Posterior vena cava (tissue), 2 donors: ENCODE measurements around the gene RBM39. TPM values are rescaled to one million over a fixed set of nuclear protein-coding genes. Genes with fewer than 3 reads are reported as not detected.
"Not testable (repeated sequence)": the region's sequence is repeated elsewhere in the genome, so short reads cannot be mapped to it uniquely, and the experiment has no call there.

Experiments
- DNase-seq: peaks from one replicate; pipeline ENCODE4 v3.0.0-alpha.2; 2020; ENCODE audit warnings: low spot score
- intact Hi-C, 2 donors: fragments of 100-400 bp; cut with DNase I; formaldehyde crosslinking; loops; one replicate each; pipeline versions ENCODE4 v1.14.1 to v1.14.2; 2022 to 2023
- total RNA-seq, 2 donors: library from RNA; stranded (reverse); fragmentation: NEBNext Ultra II Directional; extraction: Animal tissue kit (Norgen Biotek cat#: 25700); gene quantifications; one replicate each; pipeline ENCODE4 v1.2.1, GENCODE V29; 2021
- donor health status: DM: yes; HTN: yes; CAD: no.
- donor health status: DM: yes; HTN: yes; CAD: no.

Gene RBM39
- total RNA-seq, 2 donors from 2014 or later = 210 to 217 TPM

DNA sequence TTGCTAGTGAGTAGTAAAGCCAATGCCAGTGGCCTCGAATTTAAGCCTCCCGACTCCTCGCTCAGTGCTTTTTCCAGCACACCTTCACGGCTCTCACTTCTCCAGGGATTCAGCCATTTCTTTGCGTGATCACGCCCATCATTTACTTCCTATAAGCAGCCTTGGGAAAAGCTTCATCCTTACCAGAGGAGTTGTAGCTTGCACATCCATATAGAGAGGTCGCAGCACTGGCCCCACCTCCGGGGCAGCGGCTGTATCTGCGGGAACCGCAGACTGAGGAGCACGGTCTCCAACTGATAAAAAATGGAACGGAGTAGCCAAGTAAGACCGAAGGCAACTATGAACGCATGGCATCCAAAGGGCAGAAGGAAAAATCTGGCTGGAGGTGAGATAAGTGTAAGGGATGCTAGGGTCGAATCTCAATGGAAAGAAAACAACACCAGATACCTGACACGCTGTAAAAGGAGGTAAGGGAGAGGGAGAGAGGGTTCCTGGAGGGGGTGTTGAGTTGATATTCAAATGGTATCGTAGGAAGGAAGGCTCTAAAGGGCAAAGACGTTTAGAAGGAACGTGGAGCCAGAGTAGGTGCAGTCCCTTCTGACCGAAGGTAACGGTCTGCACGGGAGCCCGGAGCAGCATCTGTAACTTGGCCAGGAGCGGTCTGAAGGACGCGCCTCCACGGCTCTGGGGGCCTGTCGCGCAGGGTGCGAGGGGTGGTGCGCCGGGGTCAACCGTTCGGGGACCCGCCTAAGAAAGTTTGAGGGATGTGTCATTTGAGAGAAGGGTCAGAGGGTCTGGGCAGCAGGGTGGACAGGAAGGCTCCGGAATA, 43.5 kb downstream of the RBM39 start:
- DNase-seq = peak; percentile 47
- intact Hi-C loops = loop anchor here in 1 of 2 donors (10.0 kb wide), 1 partner anchor 224 kb away; no protein-coding TSS in a partner anchor

DNA sequence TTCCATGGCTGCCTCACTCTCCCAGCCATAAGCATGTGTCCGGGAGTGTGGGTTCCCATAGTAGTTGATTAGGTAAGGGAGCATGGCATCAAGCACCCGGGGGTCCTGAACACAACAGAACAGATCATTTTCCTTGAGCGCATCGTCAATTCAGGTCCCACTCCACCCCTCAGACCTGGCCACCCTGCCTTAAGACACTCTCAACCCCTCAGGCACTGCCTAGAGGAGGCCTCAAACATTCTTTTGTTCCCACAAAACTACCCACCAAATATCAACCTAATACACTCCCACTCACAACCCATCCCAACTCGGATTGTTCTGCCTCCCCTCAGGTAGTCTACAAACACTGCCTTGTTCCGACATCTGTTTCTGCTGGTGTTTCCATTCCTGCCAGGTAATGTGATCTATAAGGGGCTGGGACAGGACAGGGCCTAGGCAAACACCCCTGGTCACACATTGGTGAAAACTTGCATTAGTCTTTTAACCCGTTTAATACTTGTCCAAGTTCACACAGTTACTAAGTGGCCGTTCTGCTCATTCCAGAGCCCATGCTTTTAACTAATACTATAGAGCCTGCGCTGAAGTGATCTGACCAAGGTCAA, 44.3 kb downstream of the RBM39 start:
- intact Hi-C loops = loop anchor here in 1 of 2 donors (10.0 kb wide), 1 partner anchor 223 kb away; no protein-coding TSS in a partner anchor
- DNase-seq = peak; percentile 18

DNA sequence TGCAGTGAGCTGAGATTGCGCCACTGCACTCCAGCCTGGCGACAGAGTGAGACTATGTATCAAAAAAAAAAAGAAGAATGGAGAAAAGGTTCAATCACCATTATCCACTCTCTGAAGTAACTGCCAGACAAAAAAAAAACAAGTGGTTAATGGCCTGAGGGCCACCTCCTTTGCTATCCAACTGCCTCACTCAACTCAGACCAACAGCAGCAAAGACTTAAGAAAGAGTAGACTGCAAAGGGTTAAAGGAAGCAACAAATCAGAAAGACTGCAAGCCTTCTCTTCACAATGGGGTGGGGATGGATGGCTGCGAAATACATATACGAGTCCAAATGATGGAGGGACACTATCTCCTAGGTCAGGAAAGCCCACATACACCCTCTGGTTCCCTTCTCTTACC, 46.1 kb downstream of the RBM39 start:
- intact Hi-C loops = loop anchor here in 1 of 2 donors (10.0 kb wide), 1 partner anchor 221 kb away; no protein-coding TSS in a partner anchor
- no peak for DNase-seq

DNA sequence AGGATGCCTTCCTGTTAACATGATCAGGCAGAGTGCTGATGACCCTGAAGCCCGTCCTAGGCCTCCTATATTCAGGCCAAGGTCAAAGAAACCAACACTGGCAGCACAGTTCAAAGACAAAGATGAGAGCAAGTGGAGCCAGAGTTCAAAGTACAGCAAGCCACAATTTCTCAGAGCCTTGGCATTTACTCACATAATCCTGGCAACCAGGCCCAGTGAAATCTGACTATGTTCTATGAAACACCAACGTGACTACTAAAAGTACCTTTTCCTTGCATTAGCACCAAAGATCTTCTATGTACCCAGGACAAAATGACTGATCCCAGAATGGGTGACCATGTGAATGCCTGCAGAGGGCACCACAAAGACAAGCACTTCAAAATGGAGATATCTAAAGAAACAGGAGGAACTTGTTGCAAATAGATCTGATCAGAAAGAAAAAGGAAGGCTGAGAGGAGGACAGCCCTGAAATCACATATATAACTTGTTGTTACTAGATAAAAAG, 46.8 kb downstream of the RBM39 start:
- intact Hi-C loops = loop anchor here in 1 of 2 donors (10.0 kb wide), 1 partner anchor 220 kb away; no protein-coding TSS in a partner anchor
- DNase-seq = no peak

DNA sequence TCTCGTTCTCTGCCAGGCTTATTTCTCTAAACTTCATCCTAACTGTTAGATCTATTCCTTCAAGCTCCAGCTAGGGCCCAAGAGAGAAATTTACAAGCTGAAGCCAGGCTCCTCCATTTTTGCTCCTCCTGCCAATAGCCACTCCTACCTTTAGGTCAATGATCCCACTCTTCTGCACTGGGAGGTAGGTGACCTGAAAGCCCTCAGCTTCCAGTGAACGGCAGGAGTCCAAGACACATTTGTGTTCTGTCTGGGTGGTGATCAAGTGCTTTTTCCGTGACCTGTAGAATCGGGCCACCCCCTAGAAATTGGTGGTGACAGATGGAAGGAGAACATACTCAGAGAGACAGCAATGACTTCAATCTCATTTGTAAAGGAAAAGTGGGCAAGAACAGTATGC, 51.8 kb downstream of the RBM39 start:
- no peak for DNase-seq
- intact Hi-C loops = loop anchor here in 1 of 2 donors (10.0 kb wide), 1 partner anchor 215 kb away; no protein-coding TSS in a partner anchor

DNA sequence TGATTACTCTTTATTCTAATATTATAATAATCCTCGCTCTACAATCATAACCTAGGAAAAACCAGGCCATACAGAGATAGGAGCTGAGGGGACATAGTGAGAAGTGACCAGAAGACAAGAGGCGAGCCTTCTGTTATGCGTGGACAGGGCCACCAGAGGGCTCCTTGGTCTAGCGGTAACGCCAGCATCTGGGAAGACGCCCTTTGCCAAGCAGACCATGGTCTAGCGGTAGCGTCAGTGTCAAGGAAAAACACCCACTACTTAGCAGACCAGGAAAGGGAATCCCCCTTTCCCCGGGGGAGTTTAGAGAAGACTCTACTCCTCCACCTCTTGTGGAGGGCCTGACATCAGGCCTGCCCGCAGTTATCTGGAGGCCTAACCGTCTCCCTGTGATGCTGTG, 55.2 kb downstream of the RBM39 start:
- intact Hi-C loops = not testable (repeated sequence)
- DNase-seq = peak; percentile 25

DNA sequence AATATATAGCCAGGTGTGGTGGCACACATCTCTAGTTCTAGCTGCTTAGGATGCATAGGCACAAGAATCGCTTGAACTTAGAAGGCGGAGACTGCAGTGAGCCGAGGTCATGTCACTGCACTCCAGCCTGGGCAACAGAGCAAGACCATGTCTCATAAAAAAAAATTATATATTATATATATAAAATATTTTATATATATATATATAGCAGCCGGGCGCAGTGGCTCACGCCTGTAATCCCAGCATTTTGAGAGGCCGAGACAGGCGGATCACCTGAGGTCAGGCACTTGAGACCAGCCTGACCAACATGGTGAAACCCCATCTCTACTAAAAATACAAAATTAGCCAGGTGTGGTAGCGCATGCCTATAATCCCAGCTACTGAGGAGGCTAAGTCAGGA, 56.7 kb downstream of the RBM39 start:
- peak; percentile 35 for DNase-seq
- intact Hi-C loops = not testable (repeated sequence)

DNA sequence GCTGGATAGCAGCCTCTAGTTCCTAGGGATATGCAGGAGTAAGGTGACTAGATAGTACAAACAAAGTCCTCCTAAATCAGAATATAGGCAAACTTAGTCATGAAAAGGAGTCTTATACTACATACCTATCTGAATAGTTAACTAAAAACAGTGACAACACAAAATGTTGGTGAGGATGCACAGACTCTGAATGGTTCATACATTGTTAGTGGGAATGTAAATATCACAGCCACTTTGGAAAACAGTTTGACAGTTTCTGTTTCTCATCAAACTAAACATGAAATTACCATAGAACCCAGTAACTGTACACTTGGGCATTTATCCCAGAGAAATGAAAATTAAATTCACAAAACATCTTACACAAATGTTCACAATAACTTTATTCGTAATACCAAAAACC, 60.1 kb downstream of the RBM39 start:
- no peak for DNase-seq
- intact Hi-C loops = no loop called here

DNA sequence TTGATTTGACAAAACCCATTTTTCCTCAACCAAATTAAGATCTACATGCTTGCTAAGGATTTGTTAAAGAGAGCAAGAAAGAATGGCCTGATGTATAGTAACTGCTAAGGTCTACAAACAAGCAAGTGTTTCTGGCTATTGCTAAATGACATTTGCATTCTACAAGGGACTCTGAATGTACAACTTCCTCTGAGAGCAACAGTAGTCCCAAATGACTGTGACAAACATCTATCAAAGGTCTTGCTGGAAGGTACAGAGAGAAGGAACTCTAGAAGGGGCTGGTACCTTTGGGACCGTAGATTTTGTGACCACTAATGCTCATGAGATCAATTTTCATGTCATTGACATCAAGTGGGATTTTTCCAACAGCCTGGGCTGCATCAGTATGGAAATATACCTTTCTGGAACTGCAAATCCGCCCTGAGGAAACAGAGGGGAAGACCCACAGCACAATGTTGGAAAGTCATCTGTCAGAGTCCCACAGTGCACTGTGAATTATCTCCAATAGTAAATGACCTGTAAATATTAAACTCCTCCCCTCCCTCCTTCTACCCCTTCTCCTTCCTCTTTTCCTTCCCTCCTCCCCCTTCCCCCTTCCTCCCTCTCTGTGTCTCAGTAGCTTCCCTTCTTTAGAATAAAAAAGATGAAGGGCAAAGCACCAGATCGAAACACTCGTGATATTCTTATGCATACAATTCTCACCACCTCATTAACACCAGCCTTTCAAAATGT, 61.4 kb downstream of the RBM39 start:
- no peak for DNase-seq

DNA sequence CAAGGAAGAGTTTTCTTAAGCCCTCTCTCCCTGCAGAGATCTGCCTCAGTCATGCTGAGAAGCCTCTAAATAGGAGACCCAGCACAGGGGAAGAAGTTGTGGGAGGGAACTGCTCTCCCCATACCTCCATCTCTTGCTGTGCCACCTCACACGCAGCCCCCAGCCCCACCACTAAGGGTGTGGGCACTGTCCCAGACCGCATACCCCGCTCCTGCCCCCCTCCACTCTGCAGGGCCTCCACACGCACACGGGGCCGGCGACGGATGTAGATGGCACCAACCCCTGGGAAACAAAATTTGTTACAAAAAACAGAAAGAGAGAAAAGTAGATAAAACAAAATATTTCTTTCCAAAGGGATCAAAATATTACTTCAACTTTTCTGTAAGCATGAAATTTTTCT, 67.1 kb downstream of the RBM39 start:
- intact Hi-C loops = no loop called here
- DNase-seq = peak; percentile 17

More for the DNA sequence above, 61.4 kb downstream of the RBM39 start:
- intact Hi-C loops = no loop called here

DNA sequence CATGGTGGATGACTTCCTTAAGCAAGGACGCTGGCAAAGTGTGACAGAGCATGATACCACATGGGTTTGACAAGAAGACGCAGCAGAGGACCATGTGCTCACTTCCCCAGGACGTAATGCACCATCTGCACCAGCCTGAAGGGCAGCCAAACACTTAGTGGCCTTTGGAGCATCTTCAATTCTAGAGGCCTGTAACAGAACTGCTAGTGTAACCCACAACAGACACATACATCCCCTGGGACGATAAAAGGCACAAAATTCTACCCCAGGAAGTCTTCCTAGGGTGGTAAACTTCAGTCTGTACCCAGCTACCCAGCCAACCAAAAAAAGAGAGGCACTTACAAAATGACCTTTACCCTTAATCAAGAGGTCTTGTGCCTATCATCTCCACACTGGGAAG, 68.2 kb downstream of the RBM39 start:
- intact Hi-C loops = no loop called here
- no peak for DNase-seq

DNA sequence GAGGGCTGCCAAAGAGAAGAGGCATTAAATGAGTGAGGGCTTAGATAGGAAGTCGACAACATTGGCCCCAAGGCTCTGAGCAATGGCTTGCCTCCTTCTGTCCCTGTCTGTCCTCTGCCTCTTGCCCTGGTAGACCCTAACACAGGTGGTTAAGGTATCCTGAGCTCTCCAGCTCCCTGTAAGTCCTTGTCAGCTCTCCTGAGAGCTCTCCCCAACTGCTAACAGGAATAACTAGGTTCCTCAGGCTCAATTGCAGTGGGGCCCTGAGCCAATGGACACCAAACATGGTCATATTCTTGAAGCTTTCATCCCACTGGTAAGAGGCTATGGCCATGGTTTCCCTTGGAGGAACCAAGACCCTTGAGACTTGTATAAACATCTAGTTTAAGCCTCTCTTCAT, 72.4 kb downstream of the RBM39 start:
- intact Hi-C loops = loop anchor here in 1 of 2 donors (10.0 kb wide), 1 partner anchor 205 kb away; no protein-coding TSS in a partner anchor
- DNase-seq = no peak

DNA sequence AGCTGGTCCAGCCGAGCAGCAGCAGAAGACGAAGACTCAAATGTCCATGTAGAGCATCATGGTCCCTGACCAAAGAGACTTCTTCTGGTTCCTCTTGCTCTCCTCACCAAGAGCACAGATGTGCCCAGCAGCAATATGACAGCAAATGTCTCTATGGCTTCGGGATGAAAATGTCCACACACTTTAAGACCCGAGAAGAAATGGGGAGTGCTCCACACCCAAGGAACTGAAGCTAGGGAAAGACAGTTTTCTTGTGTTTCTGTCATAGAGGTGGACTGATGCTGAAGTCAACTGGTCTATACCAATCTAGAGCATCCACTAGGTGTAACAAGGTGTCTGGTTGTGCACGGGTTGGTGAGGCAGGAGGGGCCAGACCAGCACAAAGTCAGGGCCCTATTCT, 72.8 kb downstream of the RBM39 start:
- no peak for DNase-seq
- intact Hi-C loops = loop anchor here in 1 of 2 donors (10.0 kb wide), 1 partner anchor 204 kb away; no protein-coding TSS in a partner anchor

DNA sequence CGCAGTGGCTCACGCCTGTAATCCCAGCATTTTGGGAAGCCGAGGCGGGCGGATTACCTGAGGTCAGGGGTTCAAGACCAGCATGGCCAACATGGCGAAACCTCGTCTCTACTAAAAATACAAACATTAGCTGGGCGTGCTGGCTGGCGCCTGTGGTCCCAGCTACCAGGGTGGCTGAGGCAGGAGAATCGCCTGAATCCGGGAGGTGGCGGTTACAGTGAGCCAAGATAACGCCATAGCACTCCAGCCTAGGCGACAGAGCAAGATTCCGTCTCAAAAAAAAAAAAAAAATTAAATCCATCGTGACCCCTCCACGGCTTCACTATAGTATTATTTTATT, 76.1 kb downstream of the RBM39 start:
- no peak for DNase-seq
- intact Hi-C loops = loop anchor here in 1 of 2 donors (10.0 kb wide), 1 partner anchor 201 kb away; no protein-coding TSS in a partner anchor

DNA sequence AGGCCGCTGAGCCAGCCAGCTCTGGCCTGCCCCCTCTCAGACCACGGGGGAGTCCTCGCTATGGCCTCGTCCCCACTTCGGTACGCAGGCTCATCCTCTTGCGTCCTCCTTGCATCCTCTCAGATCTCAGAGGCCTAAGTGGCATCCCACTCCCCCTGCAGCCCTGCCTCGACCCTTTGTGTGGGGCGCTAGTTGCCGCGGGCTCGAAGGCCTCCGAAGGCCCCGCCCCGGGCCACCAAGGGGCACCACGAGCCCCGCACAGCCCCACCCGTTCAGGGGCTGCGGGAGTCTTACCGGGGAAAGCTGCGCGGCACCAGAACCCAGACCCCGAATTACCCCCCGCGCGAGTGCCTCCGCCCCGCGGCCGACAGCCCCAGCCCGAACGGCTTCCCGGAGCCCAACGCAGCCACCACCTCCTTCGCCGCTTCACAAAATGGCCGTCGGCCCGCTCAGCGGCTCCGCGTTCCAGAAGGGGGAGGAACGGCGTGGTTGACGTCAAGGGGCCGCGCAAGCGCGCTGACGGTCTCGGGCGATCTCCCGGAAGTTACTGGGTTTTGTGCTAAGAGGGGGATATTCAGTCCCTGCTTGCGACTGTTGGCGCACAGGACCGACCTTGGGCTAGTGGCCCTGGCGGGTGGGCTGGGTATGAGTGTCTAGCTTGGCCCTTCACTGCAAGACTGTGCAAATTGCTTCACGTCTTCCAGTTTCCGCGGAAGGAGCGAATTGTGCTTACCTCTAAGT, 77.4 kb downstream of the RBM39 start, which contains the start of the genes CPNE1 and RBM12:
CPNE1 (minus strand) TSS at position 435 of the 741 bp plus-strand sequence. CDS start 31,977 bp downstream, outside the sequence.
RBM12 (minus strand) TSS at position 435 of the 741 bp plus-strand sequence. CDS start 9,578 bp downstream, outside the sequence.
- intact Hi-C loops = loop anchor here in 1 of 2 donors (10.0 kb wide), 1 partner anchor 200 kb away; no protein-coding TSS in a partner anchor

DNA sequence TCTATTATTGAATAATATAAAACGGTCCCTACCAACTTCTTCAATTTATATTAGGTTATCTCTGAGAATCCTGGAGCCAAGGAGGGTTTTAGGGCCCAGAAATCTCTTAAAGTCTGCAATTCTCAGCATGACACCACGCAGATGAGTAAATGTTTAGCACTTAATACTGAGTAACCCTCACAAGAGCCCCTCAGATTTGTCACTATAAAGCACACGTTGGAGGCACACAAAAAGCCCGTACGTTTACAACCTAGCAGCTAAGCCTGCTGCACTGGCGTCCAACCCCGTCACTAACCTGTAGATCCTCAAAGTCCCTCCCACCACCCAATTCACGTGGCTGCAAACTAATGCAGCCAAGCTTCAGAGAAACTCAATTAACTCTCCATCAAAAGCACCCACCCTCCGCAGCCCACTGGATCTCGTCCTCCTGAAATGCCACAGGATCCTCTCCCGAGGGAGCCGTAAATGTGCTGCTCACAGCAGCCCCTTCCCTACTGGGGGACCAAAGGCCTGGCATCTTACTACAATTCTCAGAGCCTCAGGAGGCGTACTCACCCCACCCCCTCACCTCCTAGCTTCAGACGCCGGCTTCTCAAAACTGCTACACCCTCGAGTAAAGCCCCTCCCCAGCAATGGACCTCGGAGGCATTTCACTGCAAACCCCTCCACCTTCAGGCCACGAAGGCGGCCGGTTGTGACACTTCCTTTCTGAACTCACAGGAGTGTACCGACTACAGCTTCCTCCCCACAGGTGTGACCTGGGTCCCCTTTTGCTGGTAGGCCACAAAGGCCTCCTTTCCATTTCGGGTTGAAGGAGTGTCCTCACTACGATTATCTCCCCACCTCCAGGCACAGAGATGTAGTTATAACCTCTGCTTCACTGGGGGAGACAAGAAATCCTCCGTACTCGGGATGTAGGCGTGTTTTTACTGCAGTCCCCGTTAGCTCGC, 78.3 kb downstream of the RBM39 start:
- DNase-seq = peak; percentile 83

More for the DNA sequence above, 77.4 kb downstream of the RBM39 start, which contains the start of the genes CPNE1 and RBM12:
- DNase-seq = peak; percentile 98

DNA sequence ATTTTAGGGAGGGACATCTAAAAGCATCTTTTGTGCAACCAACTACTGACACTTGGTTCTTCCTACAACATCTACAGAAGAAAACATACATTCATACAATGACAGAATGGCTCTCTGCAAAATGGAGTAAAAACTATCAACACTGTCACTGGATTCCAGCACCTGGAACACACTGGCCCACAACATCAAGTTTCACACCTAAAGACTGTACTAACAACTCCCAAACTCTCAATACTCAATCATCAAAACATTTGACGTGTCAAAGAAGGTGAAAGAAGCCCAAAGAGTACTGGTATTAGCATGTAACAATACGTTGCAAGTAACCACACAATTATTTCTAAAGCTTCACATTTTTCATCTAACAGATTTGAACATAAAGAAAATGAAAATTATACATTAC, 79.5 kb downstream of the RBM39 start:
- intact Hi-C loops = loop anchor here in 1 of 2 donors (10.0 kb wide), 1 partner anchor 198 kb away; no protein-coding TSS in a partner anchor
- no peak for DNase-seq

More for the DNA sequence above, 78.3 kb downstream of the RBM39 start:
- intact Hi-C loops = loop anchor here in 1 of 2 donors (10.0 kb wide), 1 partner anchor 199 kb away; no protein-coding TSS in a partner anchor
